HG03378 (cell line): ENCODE measurements around the gene HOXA7.

Experiments used
- ATAC-seq: cut with Tn5 transposase; IDR thresholded peaks from one replicate; pipeline ENCODE4 v1.9.1; 2021; ENCODE audit warnings: mild to moderate bottlenecking, moderate library complexity; ENCODE audit not compliant: unreplicated experiment

The HOXA7 gene

GRCh38 chr7:27138472-27138871 lies 18.0 kb downstream of the HOXA7 start:
- no peak for ATAC-seq

GRCh38 chr7:27137640-27138315 lies 18.7 kb downstream of the HOXA7 start:
- ATAC-seq = no peak

GRCh38 chr7:27134392-27134791 lies 22.1 kb downstream of the HOXA7 start:
- ATAC-seq = no peak

GRCh38 chr7:27133409-27134231 lies 22.9 kb downstream of the HOXA7 start:
- no peak for ATAC-seq

GRCh38 chr7:27132978-27133377 lies 23.5 kb downstream of the HOXA7 start:
- no peak for ATAC-seq

- no peak for ATAC-seq
Observed at GRCh38 chr7:27132214-27132613, 24.3 kb downstream of the HOXA7 start.

GRCh38 chr7:27131390-27131819 lies 25.1 kb downstream of the HOXA7 start:
- no peak for ATAC-seq

- no peak for ATAC-seq
Observed at GRCh38 chr7:27130540-27131389, 25.7 kb downstream of the HOXA7 start, which contains the start of gene HOXA4. Gene HOXA4 (minus strand): TSS chr7:27130757. CDS start chr7:27130733, 24 bp downstream.

- ATAC-seq = no peak
Observed at GRCh38 chr7:27129729-27130539, 26.5 kb downstream of the HOXA7 start.

- ATAC-seq = no peak
Observed at GRCh38 chr7:27128776-27129728, 27.4 kb downstream of the HOXA7 start.

- no peak for ATAC-seq
Observed at GRCh38 chr7:27128034-27128433, 28.4 kb downstream of the HOXA7 start.

- no peak for ATAC-seq
Observed at GRCh38 chr7:27126596-27127327, 29.7 kb downstream of the HOXA7 start.

- ATAC-seq = no peak
Observed at GRCh38 chr7:27125986-27126394, 30.5 kb downstream of the HOXA7 start.

GRCh38 chr7:27124902-27125689 lies 31.4 kb downstream of the HOXA7 start:
- no peak for ATAC-seq

GRCh38 chr7:27124096-27124901 lies 32.2 kb downstream of the HOXA7 start:
- no peak for ATAC-seq

- no peak for ATAC-seq
Observed at GRCh38 chr7:27123477-27124053, 32.9 kb downstream of the HOXA7 start.
